AG09319 (cell line): Measurements from ENCODE around the gene CLDN24.
"Not testable (repeated sequence)": the region's sequence is repeated elsewhere in the genome, so short reads cannot be mapped to it uniquely, and the experiment has no call there.

Source experiments
- DNase-seq: peaks from one replicate; pipeline ENCODE4 v3.0.0-alpha.2; 2010; ENCODE audit warnings: low read depth; ENCODE audit errors: extremely low read depth
- TF ChIP-seq, protein P1 (sequence below): IDR thresholded peaks from 2 replicates; pipeline ENCODE4 v1.5.1; 2011; ENCODE audit warnings: low read depth, mild to moderate bottlenecking, inconsistent platforms, low read length, moderate library complexity

The CLDN24 gene

GRCh38 chr4:183328832-183329231 lies 6.6 kb upstream of the CLDN24 start:
- no peak for DNase-seq
- TF ChIP-seq, protein P1, sequence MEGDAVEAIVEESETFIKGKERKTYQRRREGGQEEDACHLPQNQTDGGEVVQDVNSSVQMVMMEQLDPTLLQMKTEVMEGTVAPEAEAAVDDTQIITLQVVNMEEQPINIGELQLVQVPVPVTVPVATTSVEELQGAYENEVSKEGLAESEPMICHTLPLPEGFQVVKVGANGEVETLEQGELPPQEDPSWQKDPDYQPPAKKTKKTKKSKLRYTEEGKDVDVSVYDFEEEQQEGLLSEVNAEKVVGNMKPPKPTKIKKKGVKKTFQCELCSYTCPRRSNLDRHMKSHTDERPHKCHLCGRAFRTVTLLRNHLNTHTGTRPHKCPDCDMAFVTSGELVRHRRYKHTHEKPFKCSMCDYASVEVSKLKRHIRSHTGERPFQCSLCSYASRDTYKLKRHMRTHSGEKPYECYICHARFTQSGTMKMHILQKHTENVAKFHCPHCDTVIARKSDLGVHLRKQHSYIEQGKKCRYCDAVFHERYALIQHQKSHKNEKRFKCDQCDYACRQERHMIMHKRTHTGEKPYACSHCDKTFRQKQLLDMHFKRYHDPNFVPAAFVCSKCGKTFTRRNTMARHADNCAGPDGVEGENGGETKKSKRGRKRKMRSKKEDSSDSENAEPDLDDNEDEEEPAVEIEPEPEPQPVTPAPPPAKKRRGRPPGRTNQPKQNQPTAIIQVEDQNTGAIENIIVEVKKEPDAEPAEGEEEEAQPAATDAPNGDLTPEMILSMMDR: no peak

DNA sequence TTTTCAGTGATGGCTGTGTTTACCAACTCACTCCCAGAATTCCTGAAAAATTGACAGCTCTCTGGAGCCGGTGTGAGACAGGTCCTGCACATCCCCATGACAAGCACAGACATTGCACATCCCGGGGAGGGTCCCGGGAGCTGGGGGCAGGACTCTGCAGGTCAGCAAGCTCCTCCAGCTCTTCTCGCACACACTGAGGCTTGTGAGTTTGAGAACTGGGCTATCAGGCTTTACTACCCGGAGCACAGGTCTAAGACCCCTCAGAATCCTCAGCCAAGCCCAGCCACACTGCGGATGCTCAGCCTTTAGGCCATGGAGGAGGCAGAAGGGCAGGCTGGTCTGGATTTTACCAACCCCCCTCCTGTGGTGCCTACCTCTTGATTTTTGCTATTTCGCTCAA lies 5.6 kb upstream of the CLDN24 start:
- DNase-seq: no peak
- TF ChIP-seq, protein P1: no peak

DNA sequence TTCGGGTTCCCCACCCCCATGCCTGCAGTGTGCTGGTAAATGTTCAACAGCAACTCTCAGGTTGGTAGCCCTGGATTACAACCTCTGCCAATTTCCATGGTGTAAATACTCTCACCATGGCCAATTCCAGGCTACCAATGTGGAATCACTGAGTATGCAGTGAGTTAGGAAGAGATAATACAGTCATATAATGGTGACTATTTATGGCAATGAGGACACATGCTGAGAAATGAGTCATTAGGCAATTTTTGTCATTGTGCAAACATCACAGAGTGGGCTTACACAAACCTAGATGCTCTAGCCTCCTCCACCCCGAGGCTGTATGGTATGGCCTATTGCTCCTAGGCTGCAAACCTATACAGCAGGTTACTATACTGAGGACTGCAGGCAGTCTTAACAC lies 4.6 kb upstream of the CLDN24 start:
- DNase-seq: no peak
- TF ChIP-seq, protein P1: no peak

- not testable (repeated sequence) for DNase-seq
These were observed 4.2 kb upstream of the CLDN24 start for GRCh38 chr4:183326387-183326786.

DNA sequence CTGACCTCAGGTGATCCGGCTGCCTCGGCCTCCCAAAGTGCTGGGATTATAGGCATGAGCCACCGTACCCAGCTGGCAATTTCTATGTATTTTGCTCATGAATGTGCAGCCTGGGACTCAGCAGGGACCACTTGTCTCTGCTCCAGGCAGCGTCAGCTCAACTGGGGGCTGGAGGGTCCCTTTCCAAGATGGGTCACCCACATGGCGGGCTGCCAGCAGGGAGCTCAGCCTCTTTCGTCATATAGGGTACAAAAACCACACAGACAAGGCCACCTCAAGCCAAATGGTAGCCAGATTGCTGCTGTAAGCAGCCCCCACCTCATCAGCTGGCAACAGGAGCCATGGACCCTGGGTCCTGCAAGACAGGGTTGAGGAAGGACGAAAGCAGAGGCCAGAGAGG lies 2.4 kb upstream of the CLDN24 start:
- TF ChIP-seq, protein P1: no peak
- no peak for DNase-seq

DNA sequence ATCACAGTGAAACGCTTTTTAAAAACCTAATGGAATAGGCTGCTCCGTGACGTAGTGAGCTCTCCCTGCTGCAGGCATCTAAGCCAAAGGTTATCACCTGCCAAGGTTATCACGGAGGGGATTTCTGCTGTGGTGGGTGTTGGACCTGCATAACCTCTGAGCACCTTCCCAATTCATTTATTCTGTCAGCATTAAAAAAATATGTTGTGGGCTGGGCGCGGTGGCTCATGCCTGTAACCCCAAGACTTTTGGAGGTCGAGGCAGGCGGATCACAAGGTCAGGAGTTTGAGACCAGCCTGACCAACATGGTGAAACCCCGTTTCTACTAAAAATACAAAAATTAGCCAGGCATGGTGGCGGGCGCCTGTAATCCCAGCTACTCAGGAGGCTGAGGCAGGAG lies 1.8 kb upstream of the CLDN24 start:
- DNase-seq: not testable (repeated sequence)

GRCh38 chr4:183323295-183323694 lies 1.1 kb upstream of the CLDN24 start:
- DNase-seq: no peak
- TF ChIP-seq, protein P1: no peak

DNA sequence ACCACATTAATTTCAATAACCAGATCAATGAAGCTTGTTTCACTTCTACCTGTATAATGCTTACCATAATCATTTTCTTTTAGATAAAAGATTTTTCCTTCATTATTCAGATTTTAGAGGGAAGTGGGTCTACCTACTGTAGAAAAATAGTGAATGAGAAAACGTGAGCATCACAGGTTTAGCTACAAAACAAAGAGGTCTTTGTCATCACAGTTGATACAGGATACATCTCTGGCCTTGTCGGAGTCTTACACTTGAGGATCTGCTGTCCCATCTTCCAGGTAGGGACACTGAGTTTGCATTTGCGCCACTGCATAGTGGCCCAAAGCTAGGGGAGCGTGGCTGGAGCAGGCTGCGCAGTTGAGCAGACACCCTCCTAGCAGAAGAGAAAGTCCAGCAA lies 710 bp downstream of the CLDN24 start:
- TF ChIP-seq, protein P1: no peak
- no peak for DNase-seq

DNA sequence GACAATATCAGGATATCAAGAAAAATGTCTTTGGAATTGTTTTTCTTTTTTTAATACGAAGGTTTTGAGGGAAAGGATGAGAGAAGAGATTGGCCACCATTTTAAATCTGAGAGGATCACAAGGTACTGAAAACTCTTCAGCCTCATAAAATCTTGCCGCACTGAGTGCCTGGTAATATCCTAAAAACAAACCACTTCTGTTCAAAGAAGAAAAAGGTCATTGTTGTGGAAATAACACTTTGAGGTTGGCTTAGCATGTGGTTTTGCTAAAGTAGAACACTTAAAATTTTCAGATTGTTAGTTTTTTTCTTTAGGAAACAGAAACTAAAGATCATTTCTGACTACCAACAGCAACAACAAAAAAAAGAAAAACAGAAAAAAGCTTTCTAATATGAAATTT lies 1.1 kb downstream of the CLDN24 start:
- TF ChIP-seq, protein P1: no peak
- DNase-seq: no peak
